RKO (cell line): ENCODE measurements around the gene JPH4.

ENCODE experiments used
- DNase-seq: peaks from one replicate; pipeline ENCODE4 v3.0.0-alpha.2; 2016; ENCODE audit warnings: low spot score

The JPH4 gene

GRCh38 chr14:23525611-23526010 lies 53.0 kb downstream of the JPH4 start:
- no peak for DNase-seq

- no peak for DNase-seq
Measured at GRCh38 chr14:23524954-23525353, 53.6 kb downstream of the JPH4 start.

GRCh38 chr14:23523229-23524016 lies 55.2 kb downstream of the JPH4 start:
- DNase-seq: no peak

GRCh38 chr14:23522643-23523198 lies 55.9 kb downstream of the JPH4 start:
- no peak for DNase-seq

GRCh38 chr14:23521785-23522640 lies 56.6 kb downstream of the JPH4 start:
- no peak for DNase-seq

- no peak for DNase-seq
Measured at GRCh38 chr14:23520899-23521533, 57.6 kb downstream of the JPH4 start.

- no peak for DNase-seq
Measured at GRCh38 chr14:23518709-23519108, 59.9 kb downstream of the JPH4 start.
